Loucy (cell line): Measurements from ENCODE around the gene DOCK3.

Experiments
- H2AFZ ChIP-seq: fragments of 200-600 bp; sonication (generic); 2 replicates; pipeline ENCODE4 v1.6.0; 2016; ENCODE audit warnings: antibody characterized with exemption, mild to moderate bottlenecking, low read length, moderate library complexity
- H3F3A ChIP-seq: fragments of 200-600 bp; 2 replicates; pipeline ENCODE4 v1.6.0; 2016; ENCODE audit warnings: antibody characterized with exemption, low read depth, mild to moderate bottlenecking
- H3K27me3 ChIP-seq: fragments of 200-600 bp; sonication (generic); 2 replicates; pipeline ENCODE4 v1.6.1; 2014; ENCODE audit warnings: low read length, mild to moderate bottlenecking; ENCODE audit not compliant: insufficient read depth, poor library complexity, severe bottlenecking
- H3K36me3 ChIP-seq: fragments of 200-600 bp; sonication (generic); 2 replicates; pipeline ENCODE4 v1.6.1; 2016; ENCODE audit warnings: low read length; ENCODE audit not compliant: insufficient read depth
- H3K4me1 ChIP-seq: fragments of 200-600 bp; sonication (generic); 2 replicates; pipeline ENCODE4 v1.5.1; 2014; ENCODE audit warnings: low read length, mild to moderate bottlenecking; ENCODE audit not compliant: insufficient read depth, poor library complexity, severe bottlenecking
- H3K4me2 ChIP-seq: fragments of 200-600 bp; sonication (generic); 2 replicates; pipeline ENCODE4 v1.6.0; 2014; ENCODE audit warnings: antibody characterized with exemption, low read length, low read depth, mild to moderate bottlenecking; ENCODE audit not compliant: poor library complexity, severe bottlenecking
- H3K4me3 ChIP-seq: fragments of 200-600 bp; sonication (generic); 2 replicates; pipeline ENCODE4 v1.5.1; 2014; ENCODE audit warnings: low read length, mild to moderate bottlenecking, mixed read lengths; ENCODE audit not compliant: poor library complexity, severe bottlenecking
- H3K79me2 ChIP-seq: fragments of 200-600 bp; sonication (generic); 2 replicates; pipeline ENCODE4 v1.6.1; 2014; ENCODE audit warnings: low read length; ENCODE audit not compliant: insufficient read depth
- H3K9ac ChIP-seq: fragments of 200-600 bp; sonication (generic); 2 replicates; pipeline ENCODE4 v1.6.0; 2014; ENCODE audit warnings: mild to moderate bottlenecking, low read depth, low read length, moderate library complexity; ENCODE audit not compliant: poor library complexity, severe bottlenecking
- H3K9me2 ChIP-seq: fragments of 200-600 bp; sonication (generic); replicated peaks from 2 replicates; pipeline ENCODE4 v1.6.1; 2016; ENCODE audit warnings: low read depth, low read length, mixed read lengths
- H3K9me3 ChIP-seq: fragments of 200-600 bp; sonication (generic); 2 replicates; pipeline ENCODE4 v1.6.1; 2014; ENCODE audit warnings: mild to moderate bottlenecking, antibody characterized with exemption, low read length, low read depth; ENCODE audit not compliant: insufficient read depth
- H4K20me1 ChIP-seq: fragments of 200-600 bp; sonication (generic); 2 replicates; pipeline ENCODE4 v1.6.0; 2014; ENCODE audit warnings: antibody characterized with exemption, low read length, mild to moderate bottlenecking; ENCODE audit not compliant: insufficient read depth, poor library complexity, severe bottlenecking
- EZH2phosphoT487 ChIP-seq: fragments of 200-600 bp; IDR thresholded peaks from 2 replicates; pipeline ENCODE4 v1.6.1; 2018; ENCODE audit warnings: antibody characterized with exemption, mild to moderate bottlenecking, moderate library complexity, borderline replicate concordance
- TF ChIP-seq, protein P1 (sequence below): fragments of 200-600 bp; sonication (generic); conservative IDR thresholded peaks from 2 replicates; pipeline ENCODE4 v1.5.1; 2014; ENCODE audit warnings: mild to moderate bottlenecking, antibody characterized with exemption, low read length

Gene DOCK3

DNA sequence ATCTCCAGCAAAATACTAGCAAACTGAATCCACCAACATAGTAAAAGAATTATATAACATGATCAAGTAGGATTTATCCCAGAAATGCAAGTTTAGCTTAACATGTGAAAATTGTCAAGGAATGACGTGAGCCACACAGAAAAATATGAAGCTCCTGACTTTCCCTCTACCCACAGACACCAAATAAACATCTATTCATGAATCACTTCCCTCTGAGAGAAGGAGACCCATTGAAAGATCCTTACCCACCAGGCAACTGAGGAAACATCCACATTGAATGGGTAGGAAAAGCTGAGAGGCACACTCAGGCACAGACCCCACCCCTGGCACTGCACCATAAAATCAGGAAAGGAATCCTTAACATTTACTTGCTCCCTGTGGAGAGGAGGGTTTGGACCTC is 608.2 kb downstream of the DOCK3 start:
- H3K27me3 ChIP-seq: no peaks in the 10 kb centered on the region
- H3K9me2 ChIP-seq: no peaks in the 10 kb centered on the region
- H4K20me1 ChIP-seq: no peaks in the 10 kb centered on the region
- no peaks in the 10 kb centered on the region for H3K9me3 ChIP-seq
- TF ChIP-seq, protein P1, sequence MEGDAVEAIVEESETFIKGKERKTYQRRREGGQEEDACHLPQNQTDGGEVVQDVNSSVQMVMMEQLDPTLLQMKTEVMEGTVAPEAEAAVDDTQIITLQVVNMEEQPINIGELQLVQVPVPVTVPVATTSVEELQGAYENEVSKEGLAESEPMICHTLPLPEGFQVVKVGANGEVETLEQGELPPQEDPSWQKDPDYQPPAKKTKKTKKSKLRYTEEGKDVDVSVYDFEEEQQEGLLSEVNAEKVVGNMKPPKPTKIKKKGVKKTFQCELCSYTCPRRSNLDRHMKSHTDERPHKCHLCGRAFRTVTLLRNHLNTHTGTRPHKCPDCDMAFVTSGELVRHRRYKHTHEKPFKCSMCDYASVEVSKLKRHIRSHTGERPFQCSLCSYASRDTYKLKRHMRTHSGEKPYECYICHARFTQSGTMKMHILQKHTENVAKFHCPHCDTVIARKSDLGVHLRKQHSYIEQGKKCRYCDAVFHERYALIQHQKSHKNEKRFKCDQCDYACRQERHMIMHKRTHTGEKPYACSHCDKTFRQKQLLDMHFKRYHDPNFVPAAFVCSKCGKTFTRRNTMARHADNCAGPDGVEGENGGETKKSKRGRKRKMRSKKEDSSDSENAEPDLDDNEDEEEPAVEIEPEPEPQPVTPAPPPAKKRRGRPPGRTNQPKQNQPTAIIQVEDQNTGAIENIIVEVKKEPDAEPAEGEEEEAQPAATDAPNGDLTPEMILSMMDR: no peak
- TF ChIP-seq EZH2phosphoT487: no peak
- no peak overlapping the region for H3K4me2 ChIP-seq
- no peaks in the 10 kb centered on the region for H3K79me2 ChIP-seq
- no peaks in the 10 kb centered on the region for H3K36me3 ChIP-seq
- no peak overlapping the region for H3K4me3 ChIP-seq
- no peak overlapping the region for H3K9ac ChIP-seq
- H2AFZ ChIP-seq: no peak overlapping the region
- no peaks in the 10 kb centered on the region for H3K4me1 ChIP-seq
- H3F3A ChIP-seq: no peaks in the 10 kb centered on the region

DNA sequence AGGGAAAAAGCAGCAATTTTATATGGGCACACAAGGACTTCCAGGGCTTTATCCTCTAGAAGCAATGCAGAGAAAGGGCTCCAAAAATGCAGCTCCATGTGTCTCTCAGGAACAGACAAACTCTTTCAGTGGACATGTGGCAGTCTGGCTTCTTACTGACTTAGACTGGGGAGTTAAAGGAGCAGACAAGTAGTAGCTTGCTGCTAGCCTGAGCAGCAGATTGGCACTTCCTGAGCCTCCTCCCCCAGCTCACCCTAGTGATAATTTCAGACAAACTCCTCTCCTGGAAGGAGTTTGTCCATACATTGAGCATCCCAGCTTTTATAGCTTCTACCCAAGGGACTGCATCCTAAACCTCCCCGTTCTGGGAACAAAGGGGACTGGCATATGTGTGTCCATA is 608.7 kb downstream of the DOCK3 start:
- Histone ChIP-seq H2AFZ (no peak overlapping the region), H3K4me1 (no peaks in the 10 kb centered on the region), H3K9ac (no peak overlapping the region), H3K9me2 (no peaks in the 10 kb centered on the region), H3K27me3 (no peaks in the 10 kb centered on the region), H3F3A (no peaks in the 10 kb centered on the region), H3K9me3 (no peaks in the 10 kb centered on the region), H3K79me2 (no peaks in the 10 kb centered on the region), H3K4me2 (no peak overlapping the region), H3K36me3 (no peaks in the 10 kb centered on the region), H3K4me3 (no peak overlapping the region), H4K20me1 (no peaks in the 10 kb centered on the region)
- TF ChIP-seq, protein P1: no peak
- no peak for TF ChIP-seq EZH2phosphoT487

DNA sequence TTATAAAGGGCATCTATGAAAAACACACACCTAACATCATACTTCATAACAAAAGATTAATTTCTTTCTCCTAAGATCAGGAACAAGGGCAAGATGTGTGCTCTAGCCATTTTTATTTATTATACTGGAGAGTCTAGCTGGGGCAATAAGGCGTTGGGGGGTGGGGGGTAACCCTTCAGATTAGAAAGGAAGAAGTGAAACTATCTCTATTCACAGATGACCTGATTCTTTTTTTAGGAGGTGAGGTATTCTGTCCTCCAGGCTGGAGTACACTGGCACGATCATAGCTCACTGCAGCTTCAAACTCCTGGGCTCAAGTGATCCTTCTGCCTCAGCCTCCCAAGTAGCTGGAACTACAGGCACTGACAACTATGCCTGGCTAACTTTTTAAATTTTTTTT is 620.9 kb downstream of the DOCK3 start:
- Histone ChIP-seq H2AFZ (no peak overlapping the region), H4K20me1 (no peaks in the 10 kb centered on the region), H3K9ac (no peak overlapping the region), H3K4me2 (no peak overlapping the region), H3K9me2 (no peaks in the 10 kb centered on the region), H3K27me3 (no peaks in the 10 kb centered on the region), H3K79me2 (no peaks in the 10 kb centered on the region), H3F3A (no peaks in the 10 kb centered on the region), H3K36me3 (no peaks in the 10 kb centered on the region), H3K9me3 (no peaks in the 10 kb centered on the region), H3K4me1 (no peaks in the 10 kb centered on the region), H3K4me3 (no peak overlapping the region)
- TF ChIP-seq, protein P1: no peak
- TF ChIP-seq EZH2phosphoT487: no peak
